T-cell (primary cell): ENCODE data around the gene CKM. TPM values are rescaled to one million over a fixed set of nuclear protein-coding genes. Genes with fewer than 3 reads are reported as not detected.

ENCODE experiments used
- ATAC-seq, 4 experiments: fragments of 200-7000 bp in 3 of 4; fragments of 150-1000 bp in 1 of 4; cut with Tn5 transposase; replicated peaks in 1 of 4; 1 replicate in 3 of 4; 2 replicates in 1 of 4; pipeline ENCODE4 v1.10.0; 2021; ENCODE audit warnings: moderate library complexity in 3 of 4, mild to moderate bottlenecking in 2 of 4, moderate number of reproducible peaks in 1 of 4
- CTCF ChIA-PET, 2 donors: fragments of 300-600 bp; sonication (Branson Sonifier 250); formaldehyde crosslinking; loops; one replicate each; lab custom pipeline; 2022; ENCODE audit warnings: antibody characterized with exemption in 2 of 2; lab: Charles Lee
- POLR2A ChIA-PET, 2 donors: fragments of 300-600 bp; sonication (Branson Sonifier 250); formaldehyde crosslinking; loops; one replicate each; lab custom pipeline; 2022; ENCODE audit warnings: antibody characterized with exemption in 2 of 2; lab: Charles Lee
- DNase-seq, 35 experiments: peaks; one replicate each; pipeline versions ENCODE4 v3.0.0 to v3.0.0-alpha.2; 2013 to 2023
- H3K27ac ChIP-seq: one replicate; pipeline ENCODE4 v1.5.1; 2013; ENCODE audit warnings: low read length
- H3K27me3 ChIP-seq, 2 experiments: replicated peaks in 1 of 2; 1 replicate in 1 of 2; 2 replicates in 1 of 2; pipeline versions ENCODE4 v1.6.1 to v1.7.0; 2013; ENCODE audit warnings: low read length in 1 of 2, mixed read lengths in 1 of 2; ENCODE audit not compliant: control insufficient read depth in 2 of 2, insufficient read depth in 2 of 2; ENCODE audit errors: extremely low read depth in 1 of 2
- H3K36me3 ChIP-seq, 2 donors: 1 replicate in 1 of 2; 2 replicates in 1 of 2; pipeline versions ENCODE4 v1.6.1 to v1.7.0; 2013; ENCODE audit warnings: low read length in 1 of 2; ENCODE audit not compliant: control insufficient read depth in 2 of 2, insufficient read depth in 1 of 2; ENCODE audit errors: extremely low read depth in 1 of 2
- H3K4me1 ChIP-seq, 2 experiments: 1 replicate in 1 of 2; 2 replicates in 1 of 2; pipeline versions ENCODE4 v1.6.1 to v1.7.0; 2013; ENCODE audit warnings: low read length in 2 of 2, mixed read lengths in 1 of 2; ENCODE audit not compliant: insufficient read depth in 2 of 2, control insufficient read depth in 1 of 2; ENCODE audit errors: extremely low read depth in 1 of 2
- H3K4me3 ChIP-seq, 2 donors: 1 replicate in 1 of 2; 2 replicates in 1 of 2; pipeline versions ENCODE4 v1.5.1 to v1.7.0; 2013; ENCODE audit warnings: mild to moderate bottlenecking in 2 of 2, low read length in 1 of 2, moderate library complexity in 1 of 2; ENCODE audit not compliant: control insufficient read depth in 1 of 2; ENCODE audit errors: extremely low read depth in 1 of 2
- H3K9me3 ChIP-seq: 2 replicates; pipeline ENCODE4 v1.7.0; 2013
- H3K27ac Mint-ChIP-seq, 2 donors: one replicate each; pipeline ENCODE4 v1.8.0; 2020 to 2021; ENCODE audit warnings: mild to moderate bottlenecking in 2 of 2, mixed read lengths in 2 of 2
- H3K27me3 Mint-ChIP-seq, 2 donors: one replicate each; pipeline ENCODE4 v1.8.0; 2021 to 2022; ENCODE audit warnings: mixed read lengths in 2 of 2
- H3K36me3 Mint-ChIP-seq: one replicate; pipeline ENCODE4 v1.8.0; 2021; ENCODE audit warnings: mixed read lengths
- H3K4me1 Mint-ChIP-seq, 3 donors: one replicate each; pipeline ENCODE4 v1.8.0; 2020 to 2022; ENCODE audit warnings: mixed read lengths in 3 of 3, mild to moderate bottlenecking in 1 of 3
- H3K4me3 Mint-ChIP-seq, 3 donors: one replicate each; pipeline ENCODE4 v1.8.0; 2020 to 2022; ENCODE audit warnings: mild to moderate bottlenecking in 3 of 3, mixed read lengths in 3 of 3, moderate library complexity in 3 of 3
- H3K9me3 Mint-ChIP-seq, 3 donors: one replicate each; pipeline ENCODE4 v1.8.0; 2020 to 2022; ENCODE audit warnings: mixed read lengths in 3 of 3
- WGBS: methylation state at CpG from one replicate; pipeline ENCODE4 v1.1.5; 2013; ENCODE audit warnings: missing lambda C conversion rate; ENCODE audit not compliant: insufficient coverage; 5-methylcytosine and 5-hydroxymethylcytosine counted together
- total RNA-seq, 35 experiments: library from RNA in 6 of 35; stranded (reverse) in 6 of 35; fragments of 120-200 nt in 1 of 35; gene quantifications; one replicate each; pipeline versions ENCODE4 v1.2.1 to v1.2.4 and lab custom pipeline; 2013 to 2026

Gene CKM
- total RNA-seq, 5 donors from 2014 or later (not counting 1 experiment from before 2014, with no cell fraction given): not detected

DNA sequence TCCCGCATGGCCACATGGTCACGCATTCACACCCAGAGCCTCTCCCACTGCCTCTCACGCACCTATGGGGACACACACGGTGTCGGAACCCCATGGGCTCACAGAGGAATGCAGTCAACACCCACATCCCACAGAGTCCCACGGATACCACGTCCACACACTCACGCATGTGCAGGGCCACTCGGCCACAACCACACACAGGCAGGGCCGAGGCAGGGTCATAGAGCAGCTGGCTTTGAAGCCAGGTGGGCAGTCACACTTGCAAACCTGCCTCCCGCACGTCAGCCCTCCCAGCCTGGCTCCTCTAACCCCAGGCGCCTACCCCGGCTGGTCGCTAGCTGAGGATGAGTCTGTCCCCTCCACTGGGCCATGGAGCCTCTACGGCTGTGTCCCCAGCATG, 39.6 kb upstream of the CKM start:
- WGBS: 87% methylated on average over 12 of the region's 16 CpGs
- Mint-ChIP-seq H3K27ac (no peak overlapping the region), H3K27me3 (no peaks in the 10 kb centered on the region), H3K4me3 (no peak overlapping the region), H3K4me1 (no peaks in the 10 kb centered on the region), H3K9me3 (no peaks in the 10 kb centered on the region), H3K36me3 (peaks cover 22% of the 10 kb centered on the region)
- no peaks in the 10 kb centered on the region for H3K9me3 ChIP-seq
- no peak overlapping the region for H3K4me3 ChIP-seq
- peaks cover 17 to 26% of the 10 kb centered on the region in 2 donors for H3K36me3 ChIP-seq
- ATAC-seq (no peak), DNase-seq (no peak)
- H3K4me1 ChIP-seq: no peaks in the 10 kb centered on the region
- no peaks in the 10 kb centered on the region for H3K27me3 ChIP-seq
- ChIA-PET CTCF (no interaction called here), POLR2A (no interaction called here)
- H3K27ac ChIP-seq: no peak overlapping the region

DNA sequence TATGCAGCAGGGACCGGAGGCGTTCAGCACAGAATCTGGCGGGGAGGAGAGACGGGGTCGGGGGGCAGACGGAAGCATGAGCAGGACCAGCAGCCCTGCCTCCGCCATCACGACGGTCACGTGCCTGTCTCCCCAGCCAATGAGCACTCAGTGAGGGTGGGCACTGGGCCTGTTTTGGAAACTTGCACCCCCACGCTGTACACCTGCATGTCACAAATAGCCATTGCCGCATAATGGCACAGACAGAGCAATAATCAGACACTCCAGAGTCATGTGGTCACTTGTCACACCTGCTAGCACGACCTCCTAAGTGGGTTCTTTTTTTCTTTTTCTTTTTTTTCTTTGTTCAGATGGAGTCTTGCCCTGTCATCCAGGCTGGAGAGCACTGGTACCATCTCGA, 38.9 kb upstream of the CKM start:
- no peaks in the 10 kb centered on the region for H3K9me3 Mint-ChIP-seq
- WGBS: 95% methylated on average over 14 of the region's 14 CpGs

DNA sequence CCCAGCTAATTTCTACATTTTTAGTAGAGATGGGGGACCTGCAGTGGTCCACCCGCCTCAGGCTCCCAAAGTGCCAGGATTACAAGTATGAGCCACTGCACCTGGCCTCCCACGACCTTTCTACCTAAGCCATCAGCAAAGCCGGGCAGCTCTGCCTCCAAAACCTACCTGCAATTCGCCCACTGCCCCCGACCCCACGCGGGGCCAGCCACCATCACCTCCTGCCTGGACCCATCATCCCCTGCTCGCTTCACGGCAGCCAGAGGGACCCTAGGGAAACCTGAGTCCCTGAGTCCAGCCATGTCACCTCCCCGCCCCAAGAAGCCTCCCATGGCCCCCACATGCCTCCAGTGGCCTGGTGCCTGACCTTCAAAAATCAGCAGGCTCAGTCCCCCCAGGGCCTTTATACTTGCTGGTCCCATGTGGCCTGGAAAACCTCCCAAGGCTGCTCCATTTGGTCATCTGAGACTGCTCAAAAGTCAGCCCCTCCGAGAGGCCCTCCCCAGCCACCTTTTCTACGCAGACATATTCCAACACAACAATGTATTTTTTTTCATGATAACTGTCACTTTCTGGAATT, 35.6 kb upstream of the CKM start:
- Mint-ChIP-seq H3K4me3 (no peak overlapping the region), H3K27me3 (no peaks in the 10 kb centered on the region), H3K36me3 (peaks cover 36% of the 10 kb centered on the region), H3K9me3 (no peaks in the 10 kb centered on the region), H3K4me1 (no peaks in the 10 kb centered on the region), H3K27ac (no peak overlapping the region)
- ChIA-PET CTCF (no interaction called here), POLR2A (interaction anchor here in 1 of 2 donors (0.6 kb wide), 1 partner anchor 279 kb away, joined by 8 read pairs; no protein-coding TSS in a partner anchor)
- H3K9me3 ChIP-seq: no peaks in the 10 kb centered on the region
- H3K36me3 ChIP-seq: peaks cover 16 to 21% of the 10 kb centered on the region in 2 donors
- DNase-seq: no peak
- no peak overlapping the region for H3K4me3 ChIP-seq
- no peak overlapping the region for H3K27ac ChIP-seq
- no peak for ATAC-seq
- peaks cover 0 to 4% of the 10 kb centered on the region in 2 experiments for H3K4me1 ChIP-seq
- no peaks in the 10 kb centered on the region for H3K27me3 ChIP-seq
- WGBS: 95% methylated on average over 10 of the region's 12 CpGs

More for the DNA sequence above, 38.9 kb upstream of the CKM start:
- ChIA-PET CTCF (no interaction called here), POLR2A (no interaction called here)
- H3K36me3 ChIP-seq: peaks cover 17 to 26% of the 10 kb centered on the region in 2 donors
- H3K27me3 ChIP-seq: no peaks in the 10 kb centered on the region
- no peak overlapping the region for H3K4me3 ChIP-seq
- H3K4me1 Mint-ChIP-seq: no peaks in the 10 kb centered on the region
- ATAC-seq (no peak), DNase-seq (no peak)
- peaks cover 25% of the 10 kb centered on the region for H3K36me3 Mint-ChIP-seq
- H3K4me1 ChIP-seq: no peaks in the 10 kb centered on the region
- no peak overlapping the region for H3K4me3 Mint-ChIP-seq
- H3K27me3 Mint-ChIP-seq: no peaks in the 10 kb centered on the region
- no peak overlapping the region for H3K27ac Mint-ChIP-seq
- H3K27ac ChIP-seq: no peak overlapping the region
- no peaks in the 10 kb centered on the region for H3K9me3 ChIP-seq

DNA sequence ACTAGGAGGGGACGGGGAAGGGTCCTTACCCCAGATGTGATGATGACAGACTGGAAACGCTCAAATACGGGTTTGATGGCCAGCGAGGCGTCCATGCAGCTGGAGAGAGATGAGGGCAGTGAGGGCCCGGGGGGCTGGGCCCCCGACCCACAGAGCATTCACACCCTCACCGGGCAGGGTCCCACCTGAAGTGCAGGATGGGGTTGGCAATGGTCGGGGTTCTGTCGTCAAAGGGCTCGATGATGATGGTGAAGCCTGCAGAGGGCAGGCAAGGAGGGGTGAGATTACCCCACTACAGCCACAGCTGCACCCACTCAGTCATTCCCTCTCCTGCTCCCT, 34.7 kb upstream of the CKM start:
- H3K27ac ChIP-seq: no peak overlapping the region
- H3K9me3 ChIP-seq: no peaks in the 10 kb centered on the region
- 100% methylated on average over 7 of the region's 11 CpGs for WGBS
- no peaks in the 10 kb centered on the region for H3K4me1 Mint-ChIP-seq
- H3K36me3 Mint-ChIP-seq: peaks cover 38% of the 10 kb centered on the region
- peaks cover 0 to 4% of the 10 kb centered on the region in 2 experiments for H3K4me1 ChIP-seq
- H3K4me3 Mint-ChIP-seq: no peak overlapping the region
- no peak overlapping the region for H3K27ac Mint-ChIP-seq
- POLR2A ChIA-PET: no interaction called here
- CTCF ChIA-PET: no interaction called here
- no peak for DNase-seq
- H3K4me3 ChIP-seq: no peak overlapping the region
- H3K27me3 ChIP-seq: no peaks in the 10 kb centered on the region
- ATAC-seq: no peak
- peaks cover 10 to 22% of the 10 kb centered on the region in 2 donors for H3K36me3 ChIP-seq
- H3K27me3 Mint-ChIP-seq: no peaks in the 10 kb centered on the region
- H3K9me3 Mint-ChIP-seq: no peaks in the 10 kb centered on the region

DNA sequence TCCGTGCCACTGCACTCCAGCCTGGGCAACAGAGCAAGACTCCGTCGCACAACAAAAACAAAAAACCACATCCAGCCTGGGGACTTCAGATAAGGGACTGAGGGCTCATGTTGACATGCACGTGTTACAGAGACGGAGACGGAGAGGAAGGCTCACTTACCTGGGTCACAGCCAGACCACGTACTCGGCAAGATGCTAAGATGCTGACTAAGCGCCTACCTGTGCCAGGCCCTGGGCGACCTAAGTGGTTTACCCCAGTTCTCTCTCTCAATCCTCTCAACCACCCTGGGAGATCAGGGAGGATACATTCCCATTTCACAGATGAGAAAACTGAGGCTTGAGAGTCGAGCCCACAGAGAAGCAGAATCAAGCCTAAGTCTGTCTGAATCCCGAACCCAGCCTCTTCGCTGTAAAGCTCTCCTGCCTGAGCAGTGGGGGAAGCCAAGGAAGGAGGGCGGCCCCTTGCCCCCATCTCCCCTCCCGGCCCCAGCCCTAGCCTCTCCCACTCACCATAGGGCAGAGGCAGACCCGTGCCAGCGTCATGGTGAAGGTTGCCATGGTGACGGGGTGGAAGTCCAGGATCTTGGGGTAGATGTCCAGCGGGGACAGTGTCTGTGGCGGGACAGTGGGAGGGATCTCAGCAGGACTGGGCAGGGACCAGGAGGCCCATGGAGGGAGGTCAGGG, 34.2 kb upstream of the CKM start:
- Mint-ChIP-seq H3K4me3 (no peak overlapping the region), H3K4me1 (no peaks in the 10 kb centered on the region), H3K27me3 (no peaks in the 10 kb centered on the region), H3K9me3 (no peaks in the 10 kb centered on the region), H3K27ac (no peak overlapping the region), H3K36me3 (peaks cover 38% of the 10 kb centered on the region)
- no peak for DNase-seq
- no peak overlapping the region for H3K27ac ChIP-seq
- no peaks in the 10 kb centered on the region for H3K27me3 ChIP-seq
- ChIA-PET CTCF (no interaction called here), POLR2A (no interaction called here)
- H3K36me3 ChIP-seq: peaks cover 10 to 19% of the 10 kb centered on the region in 2 donors
- peaks cover 0 to 4% of the 10 kb centered on the region in 2 experiments for H3K4me1 ChIP-seq
- H3K4me3 ChIP-seq: no peak overlapping the region
- H3K9me3 ChIP-seq: no peaks in the 10 kb centered on the region
- WGBS: 87% methylated on average over 10 of the region's 20 CpGs
- no peak for ATAC-seq

DNA sequence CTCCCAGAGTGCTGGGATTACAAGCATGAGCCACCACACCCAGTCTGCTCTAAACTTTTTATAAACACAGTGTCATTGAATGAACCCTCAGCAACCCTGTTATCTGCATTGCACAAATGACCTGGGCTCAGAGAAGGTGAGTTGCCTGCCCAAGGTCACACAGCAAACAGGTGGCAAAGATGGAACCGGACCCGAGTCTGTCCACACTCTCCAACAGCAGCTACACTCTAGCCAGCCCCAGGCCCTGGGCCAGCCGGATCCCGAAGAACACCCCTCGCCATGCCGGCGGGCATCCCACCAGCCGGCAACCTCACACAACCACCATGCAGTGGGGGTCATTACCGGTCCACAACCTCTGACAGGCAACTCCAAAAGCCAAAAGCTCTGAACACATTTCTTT, 33.2 kb upstream of the CKM start:
- DNase-seq (no peak), ATAC-seq (no peak)
- no peak overlapping the region for H3K27ac ChIP-seq
- Mint-ChIP-seq H3K4me1 (no peaks in the 10 kb centered on the region), H3K27ac (no peak overlapping the region), H3K4me3 (no peak overlapping the region), H3K36me3 (peaks cover 31% of the 10 kb centered on the region), H3K27me3 (no peaks in the 10 kb centered on the region), H3K9me3 (no peaks in the 10 kb centered on the region)
- peaks cover 6 to 22% of the 10 kb centered on the region in 2 donors for H3K36me3 ChIP-seq
- ChIA-PET POLR2A (no interaction called here), CTCF (no interaction called here)
- H3K9me3 ChIP-seq: no peaks in the 10 kb centered on the region
- whole genome bisulfite sequencing: 97% methylated on average over 9 of the region's 9 CpGs
- H3K4me3 ChIP-seq: no peak overlapping the region
- H3K4me1 ChIP-seq: peaks cover 0 to 4% of the 10 kb centered on the region in 2 experiments
- H3K27me3 ChIP-seq: no peaks in the 10 kb centered on the region
